Lung (tissue), 12 donors: ENCODE results near the gene ADGRD1. TPM values are rescaled to one million over a fixed set of nuclear protein-coding genes. Genes with fewer than 3 reads are reported as not detected.

Experiments used
- ATAC-seq: fragments of 200-7000 bp; cut with Tn5 transposase; one replicate; pipeline ENCODE4 v1.9.1; 2020; ENCODE audit warnings: moderate number of reproducible peaks; ENCODE audit not compliant: insufficient read depth, low FRiP score
- DNase-seq, 3 donors: peaks; one replicate each; pipeline ENCODE4 v3.0.0-alpha.2; 2013 to 2017
- H3K27ac ChIP-seq, 2 donors: one replicate each; pipeline ENCODE4 v1.5.1; 2013; ENCODE audit warnings: mild to moderate bottlenecking in 2 of 2, moderate library complexity in 2 of 2, control low read depth in 1 of 2, inconsistent platforms in 1 of 2, low read depth in 1 of 2, low read length in 1 of 2
- H3K27me3 ChIP-seq, 3 donors: one replicate each; pipeline ENCODE4 v1.5.1; 2013; ENCODE audit warnings: low read length in 2 of 3; ENCODE audit not compliant: control insufficient read depth in 3 of 3, insufficient read depth in 3 of 3
- H3K36me3 ChIP-seq, 4 donors: one replicate each; pipeline ENCODE4 v1.5.1; 2013; ENCODE audit warnings: low read length in 4 of 4, mild to moderate bottlenecking in 1 of 4, moderate library complexity in 1 of 4; ENCODE audit not compliant: control insufficient read depth in 4 of 4, insufficient read depth in 4 of 4
- H3K4me1 ChIP-seq, 5 donors: one replicate each; pipeline ENCODE4 v1.5.1; 2013; ENCODE audit warnings: low read length in 5 of 5, mild to moderate bottlenecking in 2 of 5, moderate library complexity in 1 of 5; ENCODE audit not compliant: control insufficient read depth in 5 of 5, insufficient read depth in 5 of 5
- H3K4me3 ChIP-seq: one replicate; pipeline ENCODE4 v1.5.1; 2013; ENCODE audit warnings: mild to moderate bottlenecking, control low read depth, moderate library complexity
- H3K9ac ChIP-seq, 2 donors: one replicate each; pipeline ENCODE4 v1.5.1; 2013; ENCODE audit warnings: low read length in 2 of 2, control low read depth in 1 of 2; ENCODE audit not compliant: insufficient read depth in 1 of 2
- H3K9me3 ChIP-seq, 4 donors: one replicate each; pipeline ENCODE4 v1.5.1; 2013; ENCODE audit warnings: low read length in 3 of 4, mild to moderate bottlenecking in 1 of 4, moderate library complexity in 1 of 4; ENCODE audit not compliant: control insufficient read depth in 4 of 4, insufficient read depth in 3 of 4
- WGBS, 2 donors: extraction: QIAGEN DNeasy Blood & Tissue Kit; methylation state at CpG; one replicate each; pipeline ENCODE4 v1.1.7; 2013; 5-methylcytosine and 5-hydroxymethylcytosine counted together
- polyA plus RNA-seq, 2 donors: library from polyadenylated mRNA; stranded (reverse); fragments of 200-250 nt; gene quantifications; one replicate each; pipeline ENCODE4 v1.2.1, GENCODE V29; 2013
- total RNA-seq, 2 donors: library from RNA; depleted of rRNA in 1 of 2; stranded (reverse); fragments of >200 nt in 1 of 2; gene quantifications; one replicate each; pipeline ENCODE4 v1.2.1, GENCODE V29; 2014 to 2021
- TF ChIP-seq, protein P1 (sequence below): IDR thresholded peaks from 2 replicates; pipeline ENCODE4 v1.5.1; 2012; ENCODE audit warnings: mild to moderate bottlenecking; ENCODE audit errors: control extremely low read depth, extremely low read depth
- donor health status: control.
- donor health status: control.
- donor health status: Bipolar disorder and iron deficiency.
- donor health status: healthy.
- donor health status: DM: yes; HTN: yes; CAD: no.

ADGRD1 gene
- total and polyA plus RNA-seq, 4 donors = 23.5 to 85.6 (median 46.7) TPM

DNA sequence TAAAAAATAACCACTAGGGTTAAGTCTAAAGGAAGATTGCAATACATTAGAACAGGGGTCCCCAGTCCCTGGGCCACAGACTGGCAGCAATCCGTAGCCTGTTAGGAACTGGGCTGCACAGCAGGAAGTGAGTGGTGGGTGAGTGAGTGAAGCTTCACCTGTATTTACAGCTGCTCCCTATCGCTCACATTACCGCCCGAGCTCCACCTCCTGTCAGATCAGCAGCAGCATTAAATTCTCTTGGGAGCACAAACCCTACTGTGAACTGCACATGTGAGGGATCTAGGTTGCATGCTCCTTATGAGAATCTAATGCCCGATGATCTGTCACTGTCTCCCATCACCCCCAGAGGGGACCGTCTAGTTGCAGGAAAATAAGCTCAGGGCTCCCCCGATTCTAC lies 15.5 kb downstream of the ADGRD1 start:
- no peak for ATAC-seq
- H3K9me3 ChIP-seq = peaks cover 0 to 2% (median 0%) of the 10 kb centered on the region in 4 donors
- no peaks in the 10 kb centered on the region for H3K27me3 ChIP-seq
- no peak overlapping the region for H3K9ac ChIP-seq
- TF ChIP-seq, protein P1, sequence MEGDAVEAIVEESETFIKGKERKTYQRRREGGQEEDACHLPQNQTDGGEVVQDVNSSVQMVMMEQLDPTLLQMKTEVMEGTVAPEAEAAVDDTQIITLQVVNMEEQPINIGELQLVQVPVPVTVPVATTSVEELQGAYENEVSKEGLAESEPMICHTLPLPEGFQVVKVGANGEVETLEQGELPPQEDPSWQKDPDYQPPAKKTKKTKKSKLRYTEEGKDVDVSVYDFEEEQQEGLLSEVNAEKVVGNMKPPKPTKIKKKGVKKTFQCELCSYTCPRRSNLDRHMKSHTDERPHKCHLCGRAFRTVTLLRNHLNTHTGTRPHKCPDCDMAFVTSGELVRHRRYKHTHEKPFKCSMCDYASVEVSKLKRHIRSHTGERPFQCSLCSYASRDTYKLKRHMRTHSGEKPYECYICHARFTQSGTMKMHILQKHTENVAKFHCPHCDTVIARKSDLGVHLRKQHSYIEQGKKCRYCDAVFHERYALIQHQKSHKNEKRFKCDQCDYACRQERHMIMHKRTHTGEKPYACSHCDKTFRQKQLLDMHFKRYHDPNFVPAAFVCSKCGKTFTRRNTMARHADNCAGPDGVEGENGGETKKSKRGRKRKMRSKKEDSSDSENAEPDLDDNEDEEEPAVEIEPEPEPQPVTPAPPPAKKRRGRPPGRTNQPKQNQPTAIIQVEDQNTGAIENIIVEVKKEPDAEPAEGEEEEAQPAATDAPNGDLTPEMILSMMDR = no peak
- 76 to 82% methylated on average over 7 of the region's 7 CpGs for WGBS, 2 donors
- H3K27ac ChIP-seq = no peak overlapping the region
- H3K4me1 ChIP-seq = peaks cover 0 to 3% (median 0%) of the 10 kb centered on the region in 5 donors
- no peak for DNase-seq
- H3K4me3 ChIP-seq = no peak overlapping the region
- peaks cover 0 to 20% (median 0%) of the 10 kb centered on the region in 4 donors for H3K36me3 ChIP-seq

DNA sequence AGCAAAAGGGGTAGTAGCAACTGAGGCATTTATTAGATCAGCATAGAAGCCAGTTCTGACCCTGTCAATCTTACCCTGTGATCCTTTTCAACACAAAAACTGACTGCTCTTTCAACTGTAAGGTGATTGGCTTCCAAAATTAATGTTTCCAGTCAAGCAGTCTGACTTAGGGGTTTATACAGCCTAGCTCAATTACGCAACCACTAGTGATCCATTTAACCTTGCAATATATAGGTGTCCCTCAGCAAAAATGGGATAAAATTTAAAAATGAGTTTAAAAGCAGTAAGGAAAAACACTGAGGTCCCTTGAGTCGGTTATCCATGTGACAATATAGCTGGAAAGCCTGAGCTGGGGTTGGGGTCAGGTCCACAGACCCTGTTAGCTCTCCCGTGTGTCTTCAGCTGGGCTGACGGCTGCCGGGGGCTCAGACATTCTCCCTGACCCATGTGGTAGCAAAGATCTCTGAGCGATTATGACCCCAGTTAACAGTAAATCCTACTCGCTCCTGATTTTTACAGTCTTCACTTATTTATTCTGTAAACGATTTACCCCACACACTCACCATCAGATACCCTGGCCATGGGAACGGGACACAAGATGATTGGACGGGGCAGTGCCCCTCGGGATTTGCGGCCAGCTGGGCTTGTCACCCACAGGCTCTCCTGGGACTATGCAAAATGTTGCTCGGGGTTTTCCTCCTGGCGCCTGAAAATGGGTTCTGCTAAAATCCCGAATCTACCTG lies 16.6 kb downstream of the ADGRD1 start:
- H3K4me1 ChIP-seq = peaks cover 0 to 3% (median 0%) of the 10 kb centered on the region in 5 donors
- DNase-seq (no peak), ATAC-seq (no peak)
- H3K27me3 ChIP-seq = no peaks in the 10 kb centered on the region
- 74 to 81% methylated on average over 15 of the region's 15 CpGs for WGBS, 2 donors
- TF ChIP-seq, protein P1 = no peak
- no peak overlapping the region for H3K4me3 ChIP-seq
- H3K9ac ChIP-seq = no peak overlapping the region
- no peak overlapping the region for H3K27ac ChIP-seq
- peaks cover 0 to 20% (median 0%) of the 10 kb centered on the region in 4 donors for H3K36me3 ChIP-seq
- peaks cover 0 to 5% (median 0%) of the 10 kb centered on the region in 4 donors for H3K9me3 ChIP-seq

DNA sequence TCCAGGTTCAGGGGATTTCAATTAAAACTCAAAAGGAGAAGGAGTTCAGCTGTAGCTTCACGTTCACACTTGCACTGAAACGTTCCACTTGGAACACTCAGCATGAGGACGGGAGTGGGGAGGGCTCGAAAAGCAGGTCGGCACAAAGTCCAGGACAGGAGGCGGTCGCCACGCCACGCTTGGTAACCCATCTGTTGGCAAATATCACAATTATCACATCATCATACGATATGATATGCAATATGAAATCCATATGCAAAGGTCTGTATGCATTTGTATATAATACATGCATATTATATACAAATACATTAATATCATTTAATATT lies 17.2 kb downstream of the ADGRD1 start:
- ATAC-seq = no peak
- DNase-seq = no peak
- 92 to 95% methylated on average over 10 of the region's 10 CpGs for WGBS, 2 donors
- no peak overlapping the region for H3K4me3 ChIP-seq
- H3K36me3 ChIP-seq = peaks cover 0 to 20% (median 0%) of the 10 kb centered on the region in 4 donors
- TF ChIP-seq, protein P1 = no peak
- H3K27me3 ChIP-seq = no peaks in the 10 kb centered on the region
- H3K9ac ChIP-seq = no peak overlapping the region
- peaks cover 0 to 3% (median 0%) of the 10 kb centered on the region in 5 donors for H3K4me1 ChIP-seq
- H3K9me3 ChIP-seq = peaks cover 0 to 5% (median 0%) of the 10 kb centered on the region in 4 donors
- no peak overlapping the region for H3K27ac ChIP-seq
